ENCODE results near the gene TRMO.

The TRMO gene

GRCh38 chr9:97910357-97910756 lies 11.9 kb downstream of the TRMO start:
- DNase-seq (ENCODE audit: low spot score in 2 of 2) (no peak), ATAC-seq (replicated peaks; ENCODE audit: extremely low read depth, poor library complexity, severe bottlenecking) (peak; percentile 54)
- Mint-ChIP-seq H3K27me3 (no peaks in the 10 kb centered on the region), H3K9me3 (no peaks in the 10 kb centered on the region), H3K36me3 (ENCODE audit: insufficient read depth) (peaks cover 49% of the 10 kb centered on the region), H3K27ac (ENCODE audit: low read depth) (peak overlapping the region; percentile 80), H3K4me1 (peaks cover 55% of the 10 kb centered on the region), H3K4me3 (peak overlapping the region; percentile 35)

DNA sequence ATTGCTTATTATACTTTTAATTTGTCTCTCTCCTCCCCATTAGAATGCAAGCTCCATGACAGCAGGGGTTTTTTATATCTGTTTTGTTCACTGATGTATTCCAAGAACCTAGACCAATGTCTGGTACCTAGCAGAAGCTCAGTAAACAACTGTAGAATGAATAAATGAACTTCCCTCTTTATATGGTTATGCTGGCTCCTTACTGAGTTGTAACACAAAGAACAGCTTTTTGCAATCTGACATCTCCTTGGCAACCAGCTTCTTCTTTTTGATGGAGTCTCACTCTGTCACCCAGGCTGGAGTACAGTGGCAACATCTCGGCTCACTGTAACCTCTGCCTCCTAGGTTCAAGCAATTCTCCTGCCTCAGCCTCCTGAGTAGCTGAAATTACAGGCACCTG lies 13.6 kb downstream of the TRMO start:
- H3K9me3 Mint-ChIP-seq = no peaks in the 10 kb centered on the region
- no peak for ATAC-seq (replicated peaks; ENCODE audit: extremely low read depth, poor library complexity, severe bottlenecking)
- H3K27me3 Mint-ChIP-seq = no peaks in the 10 kb centered on the region
- DNase-seq (ENCODE audit: low spot score in 2 of 2) = no peak
- H3K36me3 Mint-ChIP-seq (ENCODE audit: insufficient read depth) = peaks cover 46% of the 10 kb centered on the region
- H3K27ac Mint-ChIP-seq (ENCODE audit: low read depth) = peak overlapping the region; percentile 95
- no peak overlapping the region for H3K4me3 Mint-ChIP-seq
- peaks cover 66% of the 10 kb centered on the region for H3K4me1 Mint-ChIP-seq

DNA sequence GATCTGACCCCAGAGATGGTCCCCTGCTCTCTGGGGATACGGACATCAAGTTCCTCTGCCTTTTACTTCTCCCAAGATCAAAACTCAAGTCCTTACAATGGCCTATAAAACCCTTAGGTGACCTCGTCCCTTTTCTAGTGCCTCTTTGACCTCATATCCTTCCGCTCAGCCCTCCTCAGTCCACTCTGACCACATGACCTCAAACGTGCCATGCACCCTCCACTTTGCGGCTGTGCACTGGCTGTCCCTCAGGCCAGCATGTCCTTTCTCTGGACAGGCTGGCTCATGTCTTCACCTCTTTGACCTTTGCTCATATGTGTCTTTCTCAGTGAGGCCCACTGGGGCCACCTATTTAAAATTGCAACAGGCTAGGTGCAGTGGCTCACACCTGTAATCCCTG lies 14.7 kb downstream of the TRMO start:
- H3K36me3 Mint-ChIP-seq (ENCODE audit: insufficient read depth) = peaks cover 38% of the 10 kb centered on the region
- ATAC-seq (replicated peaks; ENCODE audit: extremely low read depth, poor library complexity, severe bottlenecking) (no peak), DNase-seq (ENCODE audit: low spot score in 2 of 2) (no peak)
- no peaks in the 10 kb centered on the region for H3K9me3 Mint-ChIP-seq
- H3K4me1 Mint-ChIP-seq = peaks cover 64% of the 10 kb centered on the region
- peak overlapping the region; percentile 95 for H3K27ac Mint-ChIP-seq (ENCODE audit: low read depth)
- H3K4me3 Mint-ChIP-seq = peak overlapping the region; percentile 59
- no peaks in the 10 kb centered on the region for H3K27me3 Mint-ChIP-seq

DNA sequence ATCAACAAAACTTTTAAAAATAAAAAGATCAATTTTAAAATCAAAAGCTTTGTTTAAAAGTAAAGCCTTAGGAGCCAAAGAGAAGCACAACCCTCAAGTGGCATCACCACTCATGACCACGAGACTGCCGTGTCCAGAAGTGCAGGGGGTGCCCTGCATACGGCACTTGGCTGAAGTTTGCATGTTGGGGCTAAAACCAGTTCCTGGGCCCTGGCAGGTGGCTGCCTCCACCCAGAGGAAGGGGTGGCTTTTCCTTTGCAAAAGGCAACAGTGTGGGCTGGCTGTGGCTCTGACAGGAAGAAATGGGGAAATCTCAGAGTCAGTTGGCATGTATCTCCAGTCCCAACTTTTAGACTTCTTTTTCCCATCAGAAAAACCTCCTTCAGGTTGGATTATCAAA lies 15.3 kb downstream of the TRMO start:
- H3K36me3 Mint-ChIP-seq (ENCODE audit: insufficient read depth) = peaks cover 40% of the 10 kb centered on the region
- H3K4me1 Mint-ChIP-seq = peaks cover 58% of the 10 kb centered on the region
- peak overlapping the region; percentile 95 for H3K27ac Mint-ChIP-seq (ENCODE audit: low read depth)
- ATAC-seq (replicated peaks; ENCODE audit: extremely low read depth, poor library complexity, severe bottlenecking) = no peak
- no peaks in the 10 kb centered on the region for H3K27me3 Mint-ChIP-seq
- no peak for DNase-seq (ENCODE audit: low spot score in 2 of 2)
- H3K4me3 Mint-ChIP-seq = peak overlapping the region; percentile 76
- H3K9me3 Mint-ChIP-seq = no peaks in the 10 kb centered on the region

GRCh38 chr9:97906236-97906831 lies 16.0 kb downstream of the TRMO start:
- Mint-ChIP-seq H3K4me3 (peak overlapping the region; percentile 76), H3K27me3 (no peaks in the 10 kb centered on the region), H3K36me3 (ENCODE audit: insufficient read depth) (peaks cover 43% of the 10 kb centered on the region), H3K27ac (ENCODE audit: low read depth) (peak overlapping the region; percentile 95), H3K4me1 (peaks cover 58% of the 10 kb centered on the region), H3K9me3 (no peaks in the 10 kb centered on the region)
- ATAC-seq (replicated peaks; ENCODE audit: extremely low read depth, poor library complexity, severe bottlenecking) (peak; percentile 37), DNase-seq (ENCODE audit: low spot score in 2 of 2) (peak in 1 of 2 donors; percentile 41)

GRCh38 chr9:97905228-97905627 lies 17.1 kb downstream of the TRMO start:
- Mint-ChIP-seq H3K9me3 (no peaks in the 10 kb centered on the region), H3K36me3 (ENCODE audit: insufficient read depth) (peaks cover 34% of the 10 kb centered on the region), H3K4me3 (peak overlapping the region; percentile 76), H3K27ac (ENCODE audit: low read depth) (peak overlapping the region; percentile 95), H3K4me1 (peaks cover 54% of the 10 kb centered on the region), H3K27me3 (no peaks in the 10 kb centered on the region)
- DNase-seq (ENCODE audit: low spot score in 2 of 2) (peak in 1 of 2 donors; percentile 44), ATAC-seq (replicated peaks; ENCODE audit: extremely low read depth, poor library complexity, severe bottlenecking) (peak; percentile 80)

GRCh38 chr9:97904725-97905124 lies 17.6 kb downstream of the TRMO start:
- H3K36me3 Mint-ChIP-seq (ENCODE audit: insufficient read depth) = peaks cover 33% of the 10 kb centered on the region
- peaks cover 49% of the 10 kb centered on the region for H3K4me1 Mint-ChIP-seq
- H3K9me3 Mint-ChIP-seq = no peaks in the 10 kb centered on the region
- peak overlapping the region; percentile 76 for H3K4me3 Mint-ChIP-seq
- no peaks in the 10 kb centered on the region for H3K27me3 Mint-ChIP-seq
- H3K27ac Mint-ChIP-seq (ENCODE audit: low read depth) = peak overlapping the region; percentile 95
- peak in 1 of 2 donors; percentile 35 for DNase-seq (ENCODE audit: low spot score in 2 of 2)
- ATAC-seq (replicated peaks; ENCODE audit: extremely low read depth, poor library complexity, severe bottlenecking) = peak; percentile 69

DNA sequence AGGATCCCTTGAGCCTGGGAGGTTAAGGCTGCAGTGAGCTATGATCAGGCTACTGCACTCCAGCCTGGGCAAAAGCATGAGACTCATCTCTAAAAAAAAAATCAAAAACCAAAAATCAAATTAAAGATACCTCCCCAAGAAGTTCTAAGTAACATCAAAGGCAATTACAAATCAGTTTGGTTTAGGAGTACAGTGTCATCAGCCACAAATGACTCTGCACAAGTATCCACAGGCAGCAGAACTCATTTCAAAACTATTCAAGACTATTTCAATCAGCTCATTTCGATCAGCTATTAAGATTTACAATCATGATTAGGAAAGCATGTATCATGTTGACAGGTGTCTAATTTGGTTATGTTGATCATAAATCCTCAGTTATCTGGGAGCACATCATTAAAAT lies 19.1 kb downstream of the TRMO start:
- H3K9me3 Mint-ChIP-seq = no peaks in the 10 kb centered on the region
- peaks cover 45% of the 10 kb centered on the region for H3K4me1 Mint-ChIP-seq
- no peak for ATAC-seq (replicated peaks; ENCODE audit: extremely low read depth, poor library complexity, severe bottlenecking)
- DNase-seq (ENCODE audit: low spot score in 2 of 2) = no peak
- no peak overlapping the region for H3K4me3 Mint-ChIP-seq
- H3K27ac Mint-ChIP-seq (ENCODE audit: low read depth) = no peak overlapping the region
- H3K36me3 Mint-ChIP-seq (ENCODE audit: insufficient read depth) = peaks cover 29% of the 10 kb centered on the region
- no peaks in the 10 kb centered on the region for H3K27me3 Mint-ChIP-seq

GRCh38 chr9:97900738-97901565 lies 21.3 kb downstream of the TRMO start:
- Mint-ChIP-seq H3K36me3 (ENCODE audit: insufficient read depth) (peaks cover 24% of the 10 kb centered on the region), H3K9me3 (no peaks in the 10 kb centered on the region), H3K4me3 (no peak overlapping the region), H3K4me1 (peaks cover 29% of the 10 kb centered on the region), H3K27ac (ENCODE audit: low read depth) (peak overlapping the region; percentile 85), H3K27me3 (no peaks in the 10 kb centered on the region)
- DNase-seq (ENCODE audit: low spot score in 2 of 2) (no peak), ATAC-seq (replicated peaks; ENCODE audit: extremely low read depth, poor library complexity, severe bottlenecking) (no peak)

- H3K4me1 Mint-ChIP-seq = peaks cover 24% of the 10 kb centered on the region
- H3K9me3 Mint-ChIP-seq = no peaks in the 10 kb centered on the region
- H3K4me3 Mint-ChIP-seq = no peak overlapping the region
- no peaks in the 10 kb centered on the region for H3K27me3 Mint-ChIP-seq
- DNase-seq (ENCODE audit: low spot score in 2 of 2) = no peak
- peaks cover 23% of the 10 kb centered on the region for H3K36me3 Mint-ChIP-seq (ENCODE audit: insufficient read depth)
- no peak overlapping the region for H3K27ac Mint-ChIP-seq (ENCODE audit: low read depth)
- no peak for ATAC-seq (replicated peaks; ENCODE audit: extremely low read depth, poor library complexity, severe bottlenecking)
Measured at GRCh38 chr9:97900103-97900737, 22.1 kb downstream of the TRMO start.

DNA sequence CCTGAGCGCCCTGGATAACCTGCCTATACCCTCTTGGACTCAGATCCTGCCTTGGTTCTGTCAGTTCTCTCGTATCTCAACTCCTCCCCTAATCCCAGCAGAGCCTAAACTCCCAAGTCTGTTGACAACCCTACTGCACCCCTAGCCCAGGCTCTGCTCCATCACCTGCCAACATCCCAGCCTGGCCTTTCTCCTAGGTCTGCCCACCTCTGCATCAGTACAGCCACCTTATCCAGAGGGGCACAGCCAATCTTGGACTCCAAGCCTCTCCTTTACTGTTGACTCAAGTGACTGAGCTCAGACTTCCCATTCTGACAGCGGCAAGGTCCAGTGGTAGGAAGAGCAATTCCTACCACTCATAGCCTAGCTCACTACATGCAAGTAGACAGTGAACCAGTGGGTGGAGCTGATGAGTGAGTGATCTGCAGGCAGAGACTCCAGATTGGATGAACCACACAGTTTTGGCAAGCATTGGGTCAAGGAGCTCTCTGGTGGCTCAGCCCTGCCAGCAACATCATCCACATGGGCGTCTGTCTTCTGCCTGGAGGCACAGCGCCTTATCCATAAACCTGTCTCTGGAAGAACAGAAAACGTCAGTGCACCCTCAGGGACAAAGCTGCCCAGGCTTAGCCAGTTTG lies 26.5 kb downstream of the TRMO start:
- Mint-ChIP-seq H3K9me3 (no peaks in the 10 kb centered on the region), H3K36me3 (ENCODE audit: insufficient read depth) (peaks cover 12% of the 10 kb centered on the region), H3K4me1 (peaks cover 2% of the 10 kb centered on the region), H3K27ac (ENCODE audit: low read depth) (no peak overlapping the region), H3K4me3 (no peak overlapping the region), H3K27me3 (no peaks in the 10 kb centered on the region)
- no peak for ATAC-seq (replicated peaks; ENCODE audit: extremely low read depth, poor library complexity, severe bottlenecking)
- DNase-seq (ENCODE audit: low spot score in 2 of 2) = no peak

GRCh38 chr9:97895211-97895610 lies 27.1 kb downstream of the TRMO start:
- ATAC-seq (replicated peaks; ENCODE audit: extremely low read depth, poor library complexity, severe bottlenecking) (no peak), DNase-seq (ENCODE audit: low spot score in 2 of 2) (no peak)
- H3K36me3 Mint-ChIP-seq (ENCODE audit: insufficient read depth) = peaks cover 12% of the 10 kb centered on the region
- no peaks in the 10 kb centered on the region for H3K27me3 Mint-ChIP-seq
- H3K27ac Mint-ChIP-seq (ENCODE audit: low read depth) = no peak overlapping the region
- no peak overlapping the region for H3K4me3 Mint-ChIP-seq
- H3K4me1 Mint-ChIP-seq = peaks cover under 1% of the 10 kb centered on the region
- H3K9me3 Mint-ChIP-seq = no peaks in the 10 kb centered on the region

Measured in central memory CD8-positive, alpha-beta T cell (primary cell).